Stimulated activated CD4-positive, alpha-beta T cell treated with anti-CD3 and anti-CD28 coated beads, Interleukin-15, amount 100 ng/mL, for 1 hour (primary cell): Measurements from ENCODE around the gene SLC6A12.

ENCODE experiments used
- DNase-seq, 2 donors: peaks; one replicate each; pipeline ENCODE4 v3.0.0-alpha.2; 2020; ENCODE audit warnings: low read depth in 1 of 2, low spot score in 1 of 2

The SLC6A12 gene

GRCh38 chr12:234891-235415 lies 21.0 kb upstream of the SLC6A12 start:
- no peak for DNase-seq

GRCh38 chr12:234019-234418 lies 20.1 kb upstream of the SLC6A12 start:
- DNase-seq, result no peak

- no peak for DNase-seq
Observed at GRCh38 chr12:233615-233968, 19.6 kb upstream of the SLC6A12 start.

GRCh38 chr12:232731-233614 lies 19.0 kb upstream of the SLC6A12 start:
- no peak for DNase-seq

GRCh38 chr12:230925-231671 lies 17.1 kb upstream of the SLC6A12 start:
- DNase-seq, result no peak

- DNase-seq, result no peak
Observed at GRCh38 chr12:229441-230191, 15.7 kb upstream of the SLC6A12 start.

- DNase-seq, result no peak
Observed at GRCh38 chr12:228846-229200, 14.9 kb upstream of the SLC6A12 start.

GRCh38 chr12:227923-228845 lies 14.2 kb upstream of the SLC6A12 start:
- DNase-seq, result no peak

- DNase-seq, result no peak
Observed at GRCh38 chr12:227286-227915, 13.4 kb upstream of the SLC6A12 start.

- no peak for DNase-seq
Observed at GRCh38 chr12:226401-226800, 12.4 kb upstream of the SLC6A12 start.

GRCh38 chr12:225012-225411 lies 11.1 kb upstream of the SLC6A12 start:
- DNase-seq, result no peak

GRCh38 chr12:224330-224729 lies 10.4 kb upstream of the SLC6A12 start:
- DNase-seq, result no peak

GRCh38 chr12:223841-224240 lies 9.9 kb upstream of the SLC6A12 start:
- DNase-seq, result no peak

- no peak for DNase-seq
Observed at GRCh38 chr12:221736-222135, 7.8 kb upstream of the SLC6A12 start.

- DNase-seq, result no peak
Observed at GRCh38 chr12:220946-221550, 7.1 kb upstream of the SLC6A12 start.

GRCh38 chr12:220491-220890 lies 6.5 kb upstream of the SLC6A12 start:
- DNase-seq, result no peak

- DNase-seq, result peak in 1 of 2 donors; percentile 13
Observed at GRCh38 chr12:219891-220352, 6.0 kb upstream of the SLC6A12 start.

GRCh38 chr12:218728-219590 lies 5.0 kb upstream of the SLC6A12 start:
- no peak for DNase-seq

- DNase-seq, result no peak
Observed at GRCh38 chr12:218221-218620, 4.3 kb upstream of the SLC6A12 start.
